Bronchial epithelial cell (primary cell): ENCODE measurements around the gene HOXD3. TPM values are rescaled to one million over a fixed set of nuclear protein-coding genes. Genes with fewer than 3 reads are reported as not detected.

ENCODE experiments used
- DNase-seq: peaks from one replicate; pipeline ENCODE4 v3.0.0-alpha.2; 2010; ENCODE audit warnings: low read depth
- FAIRE-seq: peaks from 2 replicates; lab custom pipeline; 2011; peaks lifted over from hg19 to GRCh38; lab: Jason Lieb, UNC
- H3K27me3 ChIP-seq: 2 replicates; pipeline ENCODE4 v1.5.1; 2011; ENCODE audit warnings: low read length; ENCODE audit not compliant: control insufficient read depth, insufficient read depth
- H3K36me3 ChIP-seq: 2 replicates; pipeline ENCODE4 v1.5.1; 2011; ENCODE audit warnings: low read length; ENCODE audit not compliant: control insufficient read depth, insufficient read depth
- H3K4me3 ChIP-seq: 2 replicates; pipeline ENCODE4 v1.5.1; 2011; ENCODE audit warnings: mild to moderate bottlenecking, low read depth, low read length, control low read depth
- CTCF ChIP-seq: IDR thresholded peaks from 2 replicates; pipeline ENCODE4 v1.5.1; 2011; ENCODE audit warnings: mild to moderate bottlenecking, moderate library complexity, low read length, control low read depth, inconsistent platforms; ENCODE audit not compliant: insufficient read depth, severe bottlenecking
- total RNA-seq: library from RNA; depleted of rRNA; stranded (reverse); fragments of >200 nt; gene quantifications from 2 replicates; pipeline ENCODE4 v1.2.1, GENCODE V29; 2014

The HOXD3 gene
- total RNA-seq, 1 donor from 2014 or later: not detected

- DNase-seq: no peak
- FAIRE-seq: no peak
- no peak for TF ChIP-seq CTCF
- H3K4me3 ChIP-seq: no peak overlapping the region
- no peaks in the 10 kb centered on the region for H3K36me3 ChIP-seq
- H3K27me3 ChIP-seq: peaks cover 73% of the 10 kb centered on the region
Measured at GRCh38 chr2:176164201-176164600, 7.1 kb downstream of the HOXD3 start.

GRCh38 chr2:176164611-176165369, 7.7 kb downstream of the HOXD3 start:
- H3K27me3 ChIP-seq: peaks cover 70% of the 10 kb centered on the region
- DNase-seq (no peak), FAIRE-seq (no peak)
- TF ChIP-seq CTCF: no peak
- H3K36me3 ChIP-seq: no peaks in the 10 kb centered on the region
- H3K4me3 ChIP-seq: no peak overlapping the region

- Histone ChIP-seq H3K4me3 (no peak overlapping the region), H3K27me3 (peaks cover 68% of the 10 kb centered on the region), H3K36me3 (no peaks in the 10 kb centered on the region)
- DNase-seq (no peak), FAIRE-seq (no peak)
- TF ChIP-seq CTCF: no peak
Measured at GRCh38 chr2:176165370-176166050, 8.4 kb downstream of the HOXD3 start.

GRCh38 chr2:176166272-176166671, 9.2 kb downstream of the HOXD3 start:
- Histone ChIP-seq H3K27me3 (peaks cover 68% of the 10 kb centered on the region), H3K36me3 (no peaks in the 10 kb centered on the region), H3K4me3 (no peak overlapping the region)
- FAIRE-seq: no peak
- DNase-seq: no peak
- TF ChIP-seq CTCF: no peak

DNA sequence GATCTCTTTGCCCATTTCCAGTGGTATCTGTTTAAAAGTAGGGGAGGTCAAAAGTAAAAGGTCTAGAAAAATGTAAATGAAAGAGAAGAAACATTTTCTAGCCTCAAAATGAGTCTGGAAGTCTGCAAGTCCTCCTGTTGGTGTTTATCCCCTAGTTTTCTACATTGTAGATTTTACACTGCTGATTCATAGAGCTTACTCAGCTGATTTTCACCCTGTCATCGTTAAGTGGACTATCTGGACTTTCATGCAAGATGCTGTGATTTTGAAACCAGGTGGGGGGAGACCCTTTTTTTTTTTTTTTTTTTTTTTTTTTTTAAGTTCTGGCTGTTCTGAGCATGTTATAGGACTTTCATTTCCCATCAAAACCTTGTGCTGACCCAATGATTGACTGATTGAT, 10.3 kb downstream of the HOXD3 start:
- H3K27me3 ChIP-seq: peaks cover 69% of the 10 kb centered on the region
- H3K4me3 ChIP-seq: no peak overlapping the region
- no peak for TF ChIP-seq CTCF
- no peak for FAIRE-seq
- no peak for DNase-seq
- H3K36me3 ChIP-seq: no peaks in the 10 kb centered on the region

- H3K4me3 ChIP-seq: no peak overlapping the region
- no peaks in the 10 kb centered on the region for H3K36me3 ChIP-seq
- DNase-seq (no peak), FAIRE-seq (no peak)
- TF ChIP-seq CTCF: no peak
- peaks cover 60% of the 10 kb centered on the region for H3K27me3 ChIP-seq
Measured at GRCh38 chr2:176169181-176169580, 12.1 kb downstream of the HOXD3 start.
